ENCODE measurements around the gene EPB41L4B. TPM values are rescaled to one million over a fixed set of nuclear protein-coding genes. Genes with fewer than 3 reads are reported as not detected.
"Not testable (repeated sequence)": the region's sequence is repeated elsewhere in the genome, so short reads cannot be mapped to it uniquely, and the experiment has no call there.

EPB41L4B gene
- total RNA-seq, 1 donor from 2014 or later: 0.34 TPM

DNA sequence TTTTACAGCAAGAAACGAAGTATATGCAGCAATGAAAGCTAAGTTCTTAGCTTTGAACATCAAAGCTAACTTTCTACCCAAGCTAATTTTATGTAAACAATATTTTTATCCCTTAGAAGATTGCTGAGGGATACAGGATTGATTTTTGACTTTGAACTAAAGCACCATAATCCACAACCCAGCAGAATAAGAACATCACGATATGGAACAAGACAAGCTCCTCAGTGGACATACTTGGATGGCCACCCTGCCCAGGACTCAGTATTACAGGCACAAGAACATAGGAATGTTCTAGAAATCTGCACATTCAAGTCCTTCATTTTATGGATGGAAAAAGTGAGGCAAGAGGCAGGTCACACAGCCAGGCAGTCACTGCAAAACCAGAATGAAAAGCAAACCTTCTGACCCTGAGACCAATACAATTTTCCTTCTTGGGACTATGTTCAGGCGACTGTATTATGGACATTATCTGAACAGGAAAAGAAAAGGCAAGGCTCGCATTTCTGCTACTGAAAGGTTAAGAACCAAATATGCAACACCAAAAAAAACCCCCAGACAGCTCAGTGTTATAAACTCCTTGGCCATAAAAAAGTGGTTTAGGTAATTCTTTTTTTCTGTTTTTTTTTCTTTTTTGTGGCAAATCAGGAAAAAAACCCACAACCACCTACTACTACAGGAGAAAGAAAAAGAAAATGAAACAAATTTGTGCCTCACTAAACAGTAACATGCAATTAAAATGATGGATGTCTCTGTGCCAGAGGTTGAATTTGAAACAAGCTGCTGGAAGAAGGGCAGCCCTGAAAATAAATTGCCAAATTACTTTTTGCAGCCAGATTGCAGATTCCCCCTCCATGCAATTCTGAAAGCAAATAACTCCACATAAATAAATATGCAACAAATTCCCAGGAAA, 25.4 kb downstream of the EPB41L4B start:
- DNase-seq: no peak

DNA sequence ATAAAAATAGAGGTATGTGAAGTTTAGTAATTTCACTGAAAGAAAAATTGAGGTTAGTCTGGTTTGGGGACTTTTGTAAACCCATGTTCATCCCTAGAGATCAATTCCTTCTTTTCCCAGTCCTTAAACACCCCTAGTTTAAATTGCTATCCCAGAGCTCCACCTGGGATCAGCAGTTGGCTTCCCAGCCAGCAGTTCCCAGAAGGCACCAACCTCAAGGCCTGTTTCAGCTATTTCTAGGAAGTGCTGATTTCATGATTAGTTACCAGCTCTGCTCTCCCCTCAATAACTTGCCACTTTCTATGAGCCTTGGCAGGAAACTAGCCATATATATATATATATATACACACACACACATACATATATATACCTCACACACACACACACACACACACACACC, 30.5 kb downstream of the EPB41L4B start:
- DNase-seq: no peak

DNA sequence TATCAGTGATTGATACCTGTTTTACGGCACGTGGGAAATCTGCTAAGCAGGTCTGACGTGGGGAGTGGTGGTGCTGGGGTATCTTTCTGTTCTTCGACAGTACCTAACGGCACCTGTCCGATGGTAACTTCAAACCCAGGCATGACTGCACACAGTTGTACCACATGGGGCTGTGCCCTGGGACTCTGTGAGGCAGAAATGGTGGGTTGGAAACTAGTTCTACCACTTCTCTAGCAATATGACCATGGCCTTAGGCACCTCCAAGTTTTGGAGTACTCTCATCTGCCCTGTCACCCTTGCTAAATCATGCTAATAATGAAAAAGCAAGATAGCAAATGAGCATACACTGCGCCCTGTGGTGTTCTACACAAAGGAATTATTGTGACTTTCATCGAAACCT, 30.9 kb downstream of the EPB41L4B start:
- no peak for DNase-seq

DNA sequence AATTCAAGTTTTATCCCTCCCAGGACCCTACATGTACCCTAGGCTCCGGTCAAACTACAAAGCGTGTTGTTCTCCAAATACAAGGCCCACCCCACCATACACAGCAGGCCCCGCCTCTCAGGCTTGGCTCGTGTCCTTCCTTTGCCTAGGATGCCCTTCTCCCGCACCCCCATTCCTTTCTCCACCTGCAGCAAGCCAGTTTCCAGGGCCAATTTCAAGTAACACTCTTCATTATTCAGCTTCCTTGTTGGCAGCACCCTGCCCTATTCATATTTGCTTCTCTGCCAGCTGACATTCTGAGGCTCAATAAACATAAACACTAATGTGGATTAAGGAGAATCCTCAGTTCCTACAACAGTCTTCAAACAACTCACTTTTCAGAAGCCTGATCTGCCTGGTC, 31.7 kb downstream of the EPB41L4B start:
- DNase-seq: no peak

DNA sequence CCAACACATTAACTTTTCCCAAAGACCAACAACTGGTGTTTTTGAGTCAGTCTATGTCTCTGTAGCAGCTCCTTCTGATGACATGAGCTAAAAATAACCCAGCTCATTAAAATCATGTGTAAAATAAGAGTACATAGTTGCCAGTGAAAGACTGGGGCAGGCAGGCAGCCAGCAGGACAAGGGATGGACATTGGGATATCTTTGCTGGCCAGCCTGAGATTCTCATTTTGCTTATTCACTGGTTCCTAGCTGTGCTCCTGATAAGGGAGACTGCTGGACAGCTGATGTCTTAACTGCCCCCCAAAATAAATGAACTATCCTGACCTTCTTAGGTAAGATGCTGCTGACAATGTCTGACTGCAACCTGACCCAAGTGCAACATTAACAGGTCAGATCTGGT, 33.9 kb downstream of the EPB41L4B start:
- no peak for DNase-seq

DNA sequence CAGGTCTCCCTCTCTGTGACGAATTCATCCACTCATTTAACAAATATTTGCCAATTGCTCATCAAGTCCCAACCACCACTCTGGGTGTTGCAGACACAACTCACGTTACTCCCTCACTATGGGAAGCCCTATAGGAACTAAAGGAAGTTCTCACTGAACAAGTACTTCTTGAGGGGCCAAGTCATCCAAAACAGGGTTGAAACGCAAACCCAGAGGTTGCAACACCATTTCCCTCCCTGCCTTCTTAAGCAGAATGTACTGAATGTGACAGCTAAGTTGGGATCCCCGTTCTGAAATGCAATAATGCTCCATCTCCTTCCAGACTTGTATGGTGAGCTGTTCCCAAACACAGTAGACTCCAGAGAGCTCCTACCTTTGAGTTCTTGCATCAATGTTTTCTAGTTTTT, 34.3 kb downstream of the EPB41L4B start:
- DNase-seq: no peak

DNA sequence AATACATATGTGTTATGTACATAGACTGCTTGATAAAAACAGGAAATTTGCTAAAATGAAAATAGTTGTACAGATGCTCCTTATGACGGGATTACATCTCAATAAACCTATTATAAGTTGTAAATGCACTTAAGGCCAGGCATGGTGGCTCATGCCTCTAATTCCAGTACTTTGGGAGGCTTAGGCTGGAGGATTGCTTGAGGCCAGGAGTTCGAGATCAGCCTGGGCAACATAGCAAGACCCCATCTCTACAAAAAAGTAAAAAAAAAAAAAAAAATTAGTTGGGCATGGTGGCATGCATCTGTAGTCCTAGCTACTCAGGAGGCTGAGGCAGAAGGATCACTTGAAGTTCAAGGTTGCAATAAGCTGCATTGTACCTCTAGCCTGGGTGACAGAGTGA, 37.2 kb downstream of the EPB41L4B start:
- DNase-seq: not testable (repeated sequence)

DNA sequence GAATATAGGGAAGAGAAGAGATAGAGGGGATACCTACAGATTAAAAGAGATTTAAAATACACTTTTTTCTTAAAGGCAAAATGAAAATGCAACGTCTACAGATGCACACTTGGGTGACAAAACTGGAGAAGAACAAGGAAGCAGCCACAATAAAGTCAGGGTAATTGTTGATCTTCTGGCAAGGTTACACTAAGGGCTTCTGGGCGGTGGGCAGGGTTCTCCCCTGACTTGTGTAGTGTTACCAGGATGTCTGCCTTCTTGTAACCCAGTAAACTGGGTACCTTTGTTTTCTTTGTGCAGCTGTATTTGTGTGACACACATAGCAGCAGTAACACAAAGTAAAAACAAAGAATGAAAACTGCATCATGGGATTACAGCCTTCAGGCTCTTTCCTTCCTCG, 37.8 kb downstream of the EPB41L4B start:
- no peak for DNase-seq

DNA sequence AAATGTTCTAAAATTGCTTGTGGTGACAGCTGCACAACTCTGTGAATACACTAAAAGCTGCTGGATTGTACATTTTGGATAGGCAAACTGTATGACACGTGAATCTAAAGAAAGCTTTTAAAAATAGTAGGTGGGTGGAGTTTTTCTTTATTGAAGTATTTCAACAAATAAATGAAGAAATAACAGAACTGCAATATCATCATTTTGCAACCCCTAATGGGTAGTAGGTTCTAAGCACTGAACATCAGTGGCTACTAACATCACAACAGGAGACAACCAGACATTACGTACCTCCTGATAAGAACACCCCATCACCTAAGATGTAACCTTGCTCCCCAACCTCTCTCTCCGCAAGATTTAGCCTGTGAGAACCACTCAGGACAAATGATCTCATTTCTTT, 38.6 kb downstream of the EPB41L4B start:
- no peak for DNase-seq

DNA sequence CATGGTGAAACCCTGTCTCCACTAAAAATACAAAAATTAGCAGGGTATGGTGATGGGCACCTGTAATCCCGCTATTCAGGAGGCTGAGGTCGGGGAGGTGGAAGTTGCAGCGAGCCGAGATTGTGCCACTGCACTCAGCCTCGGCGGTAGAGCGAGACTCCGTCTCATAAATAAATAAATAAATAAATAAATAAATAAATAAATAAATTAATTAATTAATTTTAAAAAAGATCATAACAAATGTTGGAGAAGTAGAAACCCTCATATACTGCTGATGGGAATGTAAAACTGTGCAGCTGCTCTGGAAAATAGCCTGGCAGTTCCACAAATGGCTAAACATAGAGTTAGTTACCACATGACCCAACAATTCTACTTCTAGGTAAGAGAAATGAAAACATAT, 39.3 kb downstream of the EPB41L4B start:
- DNase-seq: no peak

DNA sequence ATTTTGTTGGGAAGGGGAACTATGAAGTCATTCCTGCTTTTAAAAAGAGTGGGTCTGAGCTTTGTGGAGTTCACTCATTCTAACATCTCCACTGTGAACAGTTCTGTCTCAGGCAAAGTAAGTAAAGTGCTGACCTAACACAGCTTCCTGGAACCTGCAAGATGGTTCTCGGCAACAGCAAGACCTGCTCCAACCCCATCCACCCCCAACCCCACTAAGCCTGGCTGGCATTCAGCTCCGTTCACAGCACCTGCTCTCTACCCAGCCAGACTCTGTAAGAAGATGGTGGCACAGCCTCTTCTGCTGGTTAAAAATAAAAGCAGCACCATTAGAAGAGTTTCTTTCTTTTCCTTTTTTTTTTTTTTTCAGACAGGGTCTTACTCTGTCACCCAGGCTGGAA, 42.0 kb downstream of the EPB41L4B start:
- DNase-seq: no peak

DNA sequence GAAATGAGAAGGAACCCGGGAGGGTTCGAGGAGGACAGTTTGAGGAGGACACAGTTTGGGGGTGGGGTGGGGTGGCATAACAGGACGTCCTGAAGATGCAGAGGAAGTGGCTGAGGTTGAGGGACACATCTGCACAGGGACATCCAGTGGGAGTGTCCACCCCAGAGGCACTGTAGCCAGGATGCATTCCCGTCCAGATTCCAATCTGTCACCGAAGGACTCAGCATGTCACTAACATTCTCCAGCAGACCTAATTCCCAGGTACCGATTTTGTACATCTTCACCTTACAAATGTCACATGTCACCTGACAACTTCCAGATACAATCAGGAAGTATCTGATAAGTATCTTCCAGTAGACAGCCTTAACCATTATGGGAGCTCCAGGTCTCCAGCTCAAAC, 42.6 kb downstream of the EPB41L4B start:
- no peak for DNase-seq

DNA sequence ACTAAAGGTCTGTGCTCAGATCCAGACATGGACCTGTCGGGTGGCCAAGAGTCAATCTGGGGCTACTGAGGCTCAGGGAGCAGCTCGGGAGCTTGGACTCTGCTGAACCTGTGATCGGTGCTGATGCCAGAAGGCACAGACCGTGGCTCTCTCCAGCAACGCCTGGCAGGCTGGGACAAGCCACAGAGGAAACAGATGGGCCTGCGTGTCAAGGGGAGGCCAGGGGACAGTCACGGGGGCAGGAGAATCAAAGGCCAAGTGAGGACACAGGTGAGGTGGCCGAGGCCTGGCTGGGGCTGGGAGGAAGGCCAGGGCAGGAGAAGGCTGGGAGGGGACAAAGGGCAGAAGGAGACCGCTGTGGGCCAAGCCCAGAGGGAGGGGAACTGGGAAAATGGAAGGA, 43.4 kb downstream of the EPB41L4B start:
- DNase-seq: no peak

DNA sequence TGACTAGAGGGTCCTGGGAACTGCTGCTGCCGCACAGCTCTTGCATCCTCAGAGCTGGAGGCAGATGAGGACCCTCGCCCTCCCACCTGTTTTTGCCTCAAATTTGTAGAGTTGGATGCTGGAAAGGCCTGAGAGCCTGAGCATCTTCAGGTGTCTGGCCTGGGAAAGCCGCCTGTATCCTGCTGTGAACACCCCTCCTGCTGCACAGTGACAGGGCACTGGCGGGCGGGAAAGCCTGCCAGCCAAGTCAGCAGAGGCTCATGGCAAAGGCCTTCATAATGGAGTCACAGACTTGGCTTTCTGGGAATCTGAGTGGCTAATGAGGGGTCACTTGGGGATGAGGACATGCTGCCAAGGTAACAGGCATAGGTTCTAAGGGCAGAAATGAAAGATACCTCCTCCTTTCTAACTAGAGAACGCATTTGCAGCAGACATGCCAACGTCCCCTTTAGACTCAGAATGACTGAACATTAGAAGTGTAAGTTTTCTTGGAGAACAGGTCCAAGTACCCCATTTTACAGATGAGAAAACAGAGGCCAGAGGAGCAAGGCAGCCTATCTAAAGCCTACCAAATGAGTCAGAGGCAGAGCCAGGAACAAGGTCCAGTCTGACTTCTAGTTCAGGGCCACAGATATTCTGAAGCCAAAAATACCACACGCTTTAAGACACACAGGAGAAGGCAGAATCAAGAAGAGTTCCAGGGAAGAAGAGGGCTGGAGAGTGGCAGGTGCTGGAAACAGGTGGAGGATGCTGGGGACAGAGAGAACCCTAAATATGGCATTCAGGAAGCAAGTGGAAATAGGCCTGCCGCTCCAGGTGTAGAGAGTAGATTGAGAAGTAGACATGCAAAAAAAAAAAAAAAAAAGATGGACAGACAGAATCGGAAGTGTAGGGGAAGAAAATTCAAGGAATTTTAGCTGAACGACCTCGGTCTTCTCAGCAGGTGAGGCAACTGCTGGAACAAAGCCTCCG, 44.1 kb downstream of the EPB41L4B start:
- DNase-seq: no peak

DNA sequence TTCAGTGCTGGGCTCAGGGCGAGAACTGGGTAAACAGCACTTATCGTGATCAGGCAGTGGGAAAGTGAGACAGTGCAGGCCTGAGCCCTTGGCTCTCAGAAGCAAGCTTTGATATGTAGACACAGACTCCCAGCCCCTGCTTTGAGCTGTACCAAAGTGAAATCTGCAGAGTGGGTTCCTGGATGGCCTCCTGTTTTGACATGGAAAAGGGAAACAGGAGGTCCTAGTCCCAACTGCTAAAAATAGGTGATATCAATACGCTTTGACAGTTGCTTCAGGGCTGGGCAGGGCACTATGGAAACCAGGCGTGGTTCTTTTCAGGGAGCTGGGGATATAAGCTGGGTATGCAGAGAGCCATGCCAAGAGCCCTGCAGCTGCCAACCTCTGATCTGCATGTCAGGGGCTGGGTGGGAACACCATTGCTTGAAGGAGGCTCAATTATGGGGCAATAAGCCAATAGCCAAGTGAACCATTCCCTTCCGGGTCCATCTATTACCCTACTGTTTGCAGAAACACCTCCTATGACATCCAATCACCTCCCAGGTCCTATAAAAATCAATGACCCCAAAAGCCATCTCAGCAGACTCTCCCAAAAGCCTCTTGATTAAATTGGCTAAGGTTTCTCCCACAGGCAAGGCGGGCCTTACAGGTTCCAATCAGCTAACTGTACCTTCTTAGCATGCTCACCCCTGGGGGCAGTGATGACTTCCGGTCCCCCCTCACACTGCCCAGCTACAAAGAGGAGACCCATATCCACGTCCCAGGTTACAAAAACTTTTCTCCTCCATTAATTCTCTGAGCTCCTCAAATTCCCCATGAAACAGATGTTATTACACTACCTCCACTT, 45.8 kb downstream of the EPB41L4B start:
- no peak for DNase-seq

DNA sequence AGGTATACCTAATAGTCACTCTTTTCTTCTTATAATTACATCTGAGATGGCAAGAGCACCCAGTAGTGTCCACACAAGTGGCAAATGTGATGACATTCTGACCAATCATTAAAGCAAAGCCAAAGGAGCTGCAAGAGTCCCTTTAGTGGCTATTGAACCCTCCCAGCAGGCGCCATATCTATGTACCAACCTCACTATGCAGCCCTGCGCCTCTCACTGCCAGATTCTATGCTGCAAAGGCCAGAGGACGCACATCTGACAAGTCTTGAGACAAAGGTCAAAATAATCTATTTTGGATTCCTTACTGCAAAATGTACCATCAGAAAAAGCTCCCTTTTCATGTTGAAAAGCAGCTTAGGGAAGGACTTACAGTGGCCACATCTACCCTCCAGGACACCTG, 47.0 kb downstream of the EPB41L4B start:
- DNase-seq: no peak

DNA sequence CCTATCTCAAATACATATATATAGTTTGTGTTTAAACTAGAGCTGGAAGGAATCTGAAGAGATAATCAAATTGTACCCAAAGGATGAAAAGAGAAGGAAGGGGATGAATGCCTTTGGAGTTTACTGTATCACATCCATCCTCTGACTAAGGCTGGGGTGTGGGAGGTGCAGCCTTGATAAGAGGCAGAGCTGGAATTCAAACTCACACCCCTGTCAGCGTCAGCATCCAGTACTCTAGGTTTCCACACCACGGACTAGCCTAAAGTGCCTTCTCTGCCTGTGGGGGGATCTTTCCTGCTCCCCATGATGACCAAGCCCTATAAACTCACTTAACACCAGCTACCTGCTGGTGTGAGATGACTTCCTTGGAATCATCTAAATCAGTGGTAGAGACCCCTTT, 48.1 kb downstream of the EPB41L4B start:
- DNase-seq: no peak

DNA sequence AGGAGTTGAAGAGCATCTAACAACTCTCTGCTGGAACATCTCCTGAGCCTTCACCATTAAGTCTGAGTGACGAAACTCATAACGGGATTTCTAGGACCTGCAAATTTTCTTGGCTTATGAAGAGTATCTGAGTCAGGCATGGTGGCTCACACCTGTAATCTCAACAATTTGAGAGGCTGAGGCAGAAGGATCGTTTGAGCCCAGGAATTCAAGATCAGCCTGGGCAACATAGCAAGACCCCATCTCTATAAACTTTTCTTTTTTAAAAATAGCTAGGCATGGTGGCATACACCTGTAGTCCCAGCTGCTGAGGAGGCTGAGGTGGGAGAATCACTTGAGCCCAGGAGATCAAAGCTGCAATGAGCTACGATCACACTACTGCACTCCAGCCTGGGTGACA, 48.8 kb downstream of the EPB41L4B start:
- no peak for DNase-seq

DNA sequence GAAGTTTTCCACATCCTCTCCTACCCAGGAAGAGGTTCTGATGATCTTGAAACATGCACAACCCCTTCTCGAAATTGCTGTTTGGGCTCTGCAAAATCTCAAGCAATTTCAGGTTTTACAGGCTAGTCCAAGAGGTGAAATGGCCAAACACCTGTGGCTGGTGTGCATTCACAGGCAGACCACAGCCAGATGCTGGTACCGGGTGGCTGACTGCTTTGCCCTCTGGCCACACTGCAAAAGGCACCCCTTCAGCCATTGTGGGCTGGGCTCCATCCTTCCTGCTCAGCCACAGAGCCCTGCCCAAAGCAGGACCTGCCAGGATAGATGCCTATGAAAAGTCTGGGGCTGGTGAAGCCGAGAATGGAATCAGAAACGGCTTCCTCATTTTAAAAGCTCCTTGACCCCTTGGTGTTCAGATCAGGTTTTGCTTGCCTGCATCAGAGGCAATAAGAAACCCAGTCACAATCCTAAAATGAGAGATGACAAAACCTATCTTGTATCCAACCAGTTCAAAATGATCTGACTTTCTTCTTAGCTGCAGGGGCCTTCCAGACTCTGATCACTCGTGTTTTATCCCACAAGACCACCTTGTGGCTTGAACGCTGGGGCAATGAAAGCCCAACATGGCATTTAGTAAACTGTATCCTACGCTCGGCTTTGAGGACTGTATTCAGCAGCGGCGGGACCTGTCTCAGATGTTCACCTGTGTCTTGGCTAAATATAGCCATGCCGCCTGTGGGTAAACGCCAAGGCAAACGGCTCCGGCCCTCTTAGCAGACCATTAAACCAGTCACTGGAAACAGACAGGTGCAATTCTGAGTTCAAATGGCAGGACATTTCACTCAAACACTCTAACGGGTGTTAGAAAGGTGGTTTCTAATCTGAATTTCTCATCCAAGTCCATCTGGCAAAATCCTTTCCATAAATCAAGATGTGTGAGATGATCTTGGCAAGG, 49.6 kb downstream of the EPB41L4B start:
- DNase-seq: no peak

DNA sequence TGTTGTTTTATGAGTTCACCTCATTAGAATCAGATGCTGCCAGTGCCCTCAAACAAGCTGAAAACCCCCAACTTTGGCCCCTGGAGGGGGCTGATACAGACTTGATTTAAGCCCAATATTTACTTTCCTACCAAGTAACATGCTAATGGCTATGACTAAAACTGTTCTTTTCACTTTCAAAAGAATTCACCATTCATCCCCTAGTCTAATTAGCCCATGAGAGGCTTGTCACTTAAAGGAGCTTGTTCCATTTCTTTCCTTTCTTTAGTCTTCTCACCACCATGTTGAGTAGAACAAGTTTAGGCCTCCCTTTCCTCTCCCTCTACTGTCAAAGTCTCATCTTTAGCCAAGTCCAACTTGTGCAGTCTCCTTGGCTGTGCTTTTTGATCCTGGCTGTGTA, 50.4 kb downstream of the EPB41L4B start:
- DNase-seq: no peak

DNA sequence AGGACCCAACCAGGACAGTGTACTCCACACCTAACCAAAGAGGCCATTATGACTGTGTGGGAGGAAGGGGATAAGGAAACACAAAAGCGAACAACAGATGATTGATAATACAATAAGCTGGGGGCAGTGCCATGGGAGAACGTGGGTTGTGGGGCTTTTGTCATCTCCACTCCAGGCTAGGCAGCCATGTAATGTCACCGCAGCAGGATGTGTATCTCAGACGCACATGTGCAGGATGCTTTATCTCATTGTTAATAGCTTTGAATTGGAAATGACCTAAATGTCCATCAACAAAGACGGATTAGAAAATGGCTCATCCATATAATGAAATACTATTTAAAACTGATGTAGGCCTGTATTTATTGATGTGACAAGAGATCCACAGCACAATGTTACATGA, 51.0 kb downstream of the EPB41L4B start:
- no peak for DNase-seq

Measured in dermis blood vessel endothelial cell (primary cell).